Lower lobe of right lung (tissue), 2 donors: ENCODE measurements around the gene ZNF649. TPM values are rescaled to one million over a fixed set of nuclear protein-coding genes. Genes with fewer than 3 reads are reported as not detected.

Source experiments
- ATAC-seq, 2 donors: fragments of 200-7000 bp; cut with Tn5 transposase; one replicate each; pipeline ENCODE4 v1.9.1; 2020 to 2022; ENCODE audit warnings: mild to moderate bottlenecking in 2 of 2, moderate library complexity in 2 of 2
- DNase-seq: peaks from one replicate; pipeline ENCODE4 v3.0.0-alpha.2; 2020
- H3K27ac ChIP-seq: fragments of 200-600 bp; one replicate; pipeline ENCODE4 v1.8.0; 2022
- H3K27me3 ChIP-seq: fragments of 200-600 bp; one replicate; pipeline ENCODE4 v1.8.0; 2022; ENCODE audit warnings: low read depth
- H3K36me3 ChIP-seq: fragments of 200-600 bp; one replicate; pipeline ENCODE4 v1.8.0; 2022; ENCODE audit warnings: mild to moderate bottlenecking
- H3K4me1 ChIP-seq: fragments of 200-600 bp; one replicate; pipeline ENCODE4 v1.8.0; 2022
- H3K4me3 ChIP-seq: fragments of 200-600 bp; one replicate; pipeline ENCODE4 v1.8.0; 2022; ENCODE audit warnings: mild to moderate bottlenecking
- H3K9me3 ChIP-seq: fragments of 200-600 bp; one replicate; pipeline ENCODE4 v1.8.0; 2022
- CTCF ChIP-seq: fragments of 200-600 bp; IDR thresholded peaks from one replicate; pipeline ENCODE4 v1.8.0; 2022; ENCODE audit warnings: antibody characterized with exemption, mild to moderate bottlenecking
- intact Hi-C: fragments of 100-400 bp; cut with DNase I; formaldehyde crosslinking; loops from one replicate; pipeline ENCODE4 v1.11.0; 2022
- total RNA-seq: library from RNA; stranded (reverse); fragmentation: NEBNext Ultra II Directional; extraction: Animal tissue kit (Norgen Biotek cat#: 25700); gene quantifications from one replicate; pipeline ENCODE4 v1.2.1, GENCODE V29; 2021
- donor health status: DM: no; HTN: yes; CAD: no; lungs with severe emphysema.

Gene ZNF649
- total RNA-seq, 1 donor from 2014 or later: 14.3 TPM

GRCh38 chr19:51884713-51885112 is 20.1 kb downstream of the ZNF649 start:
- intact Hi-C loops: no loop called here

GRCh38 chr19:51882518-51882917 is 22.3 kb downstream of the ZNF649 start:
- peaks cover 28% of the 10 kb centered on the region for H3K36me3 ChIP-seq
- H3K9me3 ChIP-seq: peaks cover 90% of the 10 kb centered on the region
- TF ChIP-seq CTCF: no peak
- ATAC-seq (no peak), DNase-seq (no peak)
- H3K4me1 ChIP-seq: no peaks in the 10 kb centered on the region
- H3K27me3 ChIP-seq: no peaks in the 10 kb centered on the region
- intact Hi-C loops: no loop called here
- no peak overlapping the region for H3K27ac ChIP-seq
- no peak overlapping the region for H3K4me3 ChIP-seq

More at GRCh38 chr19:51884713-51885112, 20.1 kb downstream of the ZNF649 start:
- Histone ChIP-seq H3K9me3 (peaks cover 93% of the 10 kb centered on the region), H3K27me3 (no peaks in the 10 kb centered on the region), H3K27ac (no peak overlapping the region), H3K36me3 (peaks cover 6% of the 10 kb centered on the region), H3K4me3 (no peak overlapping the region), H3K4me1 (no peaks in the 10 kb centered on the region)
- DNase-seq: no peak
- ATAC-seq: no peak
- no peak for TF ChIP-seq CTCF

GRCh38 chr19:51873097-51873496 is 31.7 kb downstream of the ZNF649 start:
- intact Hi-C loops: no loop called here
- no peak overlapping the region for H3K27ac ChIP-seq
- no peaks in the 10 kb centered on the region for H3K27me3 ChIP-seq
- DNase-seq: no peak
- H3K4me1 ChIP-seq: no peaks in the 10 kb centered on the region
- peaks cover 50% of the 10 kb centered on the region for H3K36me3 ChIP-seq
- peaks cover 95% of the 10 kb centered on the region for H3K9me3 ChIP-seq
- ATAC-seq: no peak
- no peak for TF ChIP-seq CTCF
- no peak overlapping the region for H3K4me3 ChIP-seq

GRCh38 chr19:51861870-51862622 is 42.8 kb downstream of the ZNF649 start:
- Histone ChIP-seq H3K9me3 (peaks cover 100% of the 10 kb centered on the region), H3K27me3 (no peaks in the 10 kb centered on the region), H3K36me3 (no peaks in the 10 kb centered on the region), H3K4me3 (no peak overlapping the region), H3K4me1 (no peaks in the 10 kb centered on the region), H3K27ac (no peak overlapping the region)
- no peak for TF ChIP-seq CTCF
- intact Hi-C loops: no loop called here
- ATAC-seq (no peak), DNase-seq (no peak)

Other genes with a start within 250 kb of the ZNF649 start
- gene SPACA6, start 211.7 kb downstream of the ZNF649 start, total RNA-seq: 19.8 TPM
- not detected for gene HAS1, start 181.0 kb downstream of the ZNF649 start, total RNA-seq
- gene FPR1, start 153.1 kb downstream of the ZNF649 start, total RNA-seq: 105 TPM
- 29.4 TPM for gene FPR2, start 143.8 kb downstream of the ZNF649 start, total RNA-seq
- 62.3 TPM for gene FPR3, start 109.9 kb downstream of the ZNF649 start, total RNA-seq
- 10.7 TPM for gene ZNF577, start 17.1 kb downstream of the ZNF649 start, total RNA-seq
- gene ZNF613, start 22.5 kb upstream of the ZNF649 start, total RNA-seq: 7.9 TPM
- gene ZNF350, start 81.8 kb upstream of the ZNF649 start, total RNA-seq: 13.7 TPM
- 9.6 TPM for gene ZNF615, start 103.2 kb upstream of the ZNF649 start, total RNA-seq
- gene ZNF614, start 123.4 kb upstream of the ZNF649 start, total RNA-seq: 7.1 TPM
- gene ZNF432, start 143.8 kb upstream of the ZNF649 start, total RNA-seq: 11.3 TPM
- 25.3 TPM for gene ZNF841, start 190.7 kb upstream of the ZNF649 start, total RNA-seq
- 13.4 TPM for gene ZNF616, start 234.9 kb upstream of the ZNF649 start, total RNA-seq